K562 (cell line): ENCODE results near the gene ADM2. TPM values are rescaled to one million over a fixed set of nuclear protein-coding genes. Genes with fewer than 3 reads are reported as not detected.

ENCODE experiments used
- BCL6 ChIP-seq: fragments of 250-450 bp; sonication (Bioruptor Pico); IDR thresholded peaks from 2 replicates; pipeline ENCODE4 v1.4.0; 2020
- BRF1 ChIP-seq: IDR thresholded peaks from 3 replicates; pipeline ENCODE4 v1.6.1; 2011; ENCODE audit warnings: borderline replicate concordance, mild to moderate bottlenecking; ENCODE audit not compliant: insufficient read length; ENCODE audit errors: extremely low read depth
- C11orf30 ChIP-seq: fragments of 450-650 bp; IDR thresholded peaks from 2 replicates; pipeline ENCODE4 v1.6.1; 2016; ENCODE audit warnings: low read depth, mild to moderate bottlenecking
- CBFA2T3 ChIP-seq: fragments of 450-650 bp; IDR thresholded peaks from 2 replicates; pipeline ENCODE4 v1.6.1; 2017
- DDX20 ChIP-seq: fragments of 450-650 bp; IDR thresholded peaks from 2 replicates; pipeline ENCODE4 v1.6.1; 2016; ENCODE audit warnings: missing genetic modification characterization, low read depth, mild to moderate bottlenecking, missing compliant biosample characterization, moderate library complexity
- HIVEP1 ChIP-seq: fragments of 250-450 bp; sonication (Bioruptor Pico); IDR thresholded peaks from 2 replicates; pipeline ENCODE4 v1.4.0; 2020; ENCODE audit warnings: mild to moderate bottlenecking
- MTF1 ChIP-seq: fragments of 250-450 bp; sonication (Bioruptor Pico); IDR thresholded peaks from 2 replicates; pipeline ENCODE4 v1.9.0; 2021; ENCODE audit warnings: moderate library complexity, mild to moderate bottlenecking, inconsistent platforms, borderline replicate concordance
- NBN ChIP-seq: fragments of 450-650 bp; IDR thresholded peaks from 2 replicates; pipeline ENCODE4 v1.6.1; 2016; ENCODE audit warnings: low read depth, mild to moderate bottlenecking
- NCOA6 ChIP-seq: fragments of 450-650 bp; IDR thresholded peaks from 2 replicates; pipeline ENCODE4 v1.6.1; 2017; ENCODE audit warnings: mild to moderate bottlenecking
- NFXL1 ChIP-seq: fragments of 450-650 bp; formaldehyde crosslinking; IDR thresholded peaks from 2 replicates; pipeline ENCODE4 v1.4.0; 2021; ENCODE audit warnings: mild to moderate bottlenecking
- PHB2 ChIP-seq: fragments of 450-650 bp; IDR thresholded peaks from 2 replicates; pipeline ENCODE4 v1.6.1; 2017; ENCODE audit warnings: low read depth
- PHF21A ChIP-seq: fragments of 450-650 bp; IDR thresholded peaks from 2 replicates; pipeline ENCODE4 v1.6.1; 2017; ENCODE audit warnings: low read depth, borderline replicate concordance
- POLR2AphosphoS2 ChIP-seq: IDR thresholded peaks from 2 replicates; pipeline ENCODE4 v1.6.1; 2012; ENCODE audit warnings: low read length, improper control_type of control experiment
- SMAD2 ChIP-seq: fragments of 150-350 bp; IDR thresholded peaks from 2 replicates; pipeline ENCODE4 v1.6.1; 2014; ENCODE audit warnings: low read depth, mild to moderate bottlenecking, low read length
- SMC3 ChIP-seq: conservative IDR thresholded peaks from 2 replicates; pipeline ENCODE4 v1.6.1; 2011; ENCODE audit warnings: low read depth, low read length, improper control_type of control experiment; ENCODE audit not compliant: insufficient read depth
- SOX6 ChIP-seq: fragments of 450-650 bp; IDR thresholded peaks from 2 replicates; pipeline ENCODE4 v1.6.1; 2014; ENCODE audit warnings: mild to moderate bottlenecking
- TAF9B ChIP-seq: fragments of 450-650 bp; IDR thresholded peaks from 2 replicates; pipeline ENCODE4 v1.6.1; 2018; ENCODE audit warnings: mild to moderate bottlenecking; ENCODE audit not compliant: partially characterized antibody
- TBL1XR1 ChIP-seq, 2 experiments: IDR thresholded peaks; 2 replicates each; pipeline ENCODE4 v1.6.1; 2012; ENCODE audit warnings: improper control_type of control experiment in 2 of 2, low read length in 2 of 2, mild to moderate bottlenecking in 1 of 2
- TCF3 ChIP-seq: sonication (generic); formaldehyde crosslinking; IDR thresholded peaks from 2 replicates; pipeline ENCODE4 v1.4.0; 2020; ENCODE audit warnings: mild to moderate bottlenecking, missing genetic modification reagents
- TEAD1 ChIP-seq, 2 experiments: fragments of 450-650 bp in 1 of 2; sonication (generic) in 1 of 2; formaldehyde crosslinking; IDR thresholded peaks; 2 replicates each; pipeline versions ENCODE4 v1.4.0 to v1.8.0; 2020 to 2022; ENCODE audit warnings: mild to moderate bottlenecking in 2 of 2, missing genetic modification reagents in 1 of 2
- TRIM24 ChIP-seq, 2 experiments: fragments of 450-650 bp; IDR thresholded peaks; 2 replicates each; pipeline ENCODE4 v1.6.1; 2016
- ZNF384 ChIP-seq: IDR thresholded peaks from 2 replicates; pipeline ENCODE4 v1.6.1; 2012; ENCODE audit warnings: low read depth, low read length, improper control_type of control experiment
- ZNF778 ChIP-seq: fragments of 450-650 bp; formaldehyde crosslinking; IDR thresholded peaks from 2 replicates; pipeline ENCODE4 v1.4.0; 2020; ENCODE audit warnings: mild to moderate bottlenecking, moderate library complexity
- polyA plus RNA-seq, 8 experiments: library from polyadenylated mRNA; depleted of rRNA in 4 of 8; stranded (reverse) in 5 of 8; unstranded in 3 of 8; fragments of >200 nt; fragmentation: Nextera tagmentation in 2 of 8; fragmentation: Illumina TruSeq in 1 of 8; extraction: Ambion mirVana in 2 of 8; extraction: Trizol in 1 of 8; gene quantifications; 2 replicates each; pipeline versions ENCODE4 v1.2.1 to v1.2.3, GENCODE V29; 2011 to 2014; ENCODE audit warnings: inconsistent platforms in 1 of 8, missing spikeins in 1 of 8
- total RNA-seq, 7 experiments: library from RNA; depleted of rRNA in 6 of 7; stranded (reverse); fragments of >200 nt in 6 of 7; fragmentation: Illumina TruSeq in 2 of 7; extraction: Trizol in 2 of 7; gene quantifications; 2 replicates each; pipeline versions ENCODE4 v1.2.1 to v1.2.3, GENCODE V29; 2011 to 2021; ENCODE audit warnings: low replicate concordance in 1 of 7
- TF ChIP-seq, protein P1 (sequence below): sonication (generic); formaldehyde crosslinking; IDR thresholded peaks from 2 replicates; pipeline ENCODE4 v1.8.0; 2022; ENCODE audit warnings: mild to moderate bottlenecking, missing genetic modification reagents, borderline replicate concordance
- TF ChIP-seq, protein P2 (sequence below): fragments of 250-450 bp; sonication (Bioruptor Pico); IDR thresholded peaks from 2 replicates; pipeline ENCODE4 v1.4.0; 2020; ENCODE audit warnings: borderline replicate concordance
- TF ChIP-seq, protein P3 (sequence below): fragments of 250-450 bp; sonication (Bioruptor Pico); IDR thresholded peaks from 2 replicates; pipeline ENCODE4 v1.8.0; 2022; ENCODE audit warnings: inconsistent platforms

Gene ADM2
- total and polyA plus RNA-seq, 9 of the 15 experiments (the other 6 are each of a cell fraction or from before 2014, with no cell fraction given), result 0.11 to 5.1 (median 0.38) TPM

DNA sequence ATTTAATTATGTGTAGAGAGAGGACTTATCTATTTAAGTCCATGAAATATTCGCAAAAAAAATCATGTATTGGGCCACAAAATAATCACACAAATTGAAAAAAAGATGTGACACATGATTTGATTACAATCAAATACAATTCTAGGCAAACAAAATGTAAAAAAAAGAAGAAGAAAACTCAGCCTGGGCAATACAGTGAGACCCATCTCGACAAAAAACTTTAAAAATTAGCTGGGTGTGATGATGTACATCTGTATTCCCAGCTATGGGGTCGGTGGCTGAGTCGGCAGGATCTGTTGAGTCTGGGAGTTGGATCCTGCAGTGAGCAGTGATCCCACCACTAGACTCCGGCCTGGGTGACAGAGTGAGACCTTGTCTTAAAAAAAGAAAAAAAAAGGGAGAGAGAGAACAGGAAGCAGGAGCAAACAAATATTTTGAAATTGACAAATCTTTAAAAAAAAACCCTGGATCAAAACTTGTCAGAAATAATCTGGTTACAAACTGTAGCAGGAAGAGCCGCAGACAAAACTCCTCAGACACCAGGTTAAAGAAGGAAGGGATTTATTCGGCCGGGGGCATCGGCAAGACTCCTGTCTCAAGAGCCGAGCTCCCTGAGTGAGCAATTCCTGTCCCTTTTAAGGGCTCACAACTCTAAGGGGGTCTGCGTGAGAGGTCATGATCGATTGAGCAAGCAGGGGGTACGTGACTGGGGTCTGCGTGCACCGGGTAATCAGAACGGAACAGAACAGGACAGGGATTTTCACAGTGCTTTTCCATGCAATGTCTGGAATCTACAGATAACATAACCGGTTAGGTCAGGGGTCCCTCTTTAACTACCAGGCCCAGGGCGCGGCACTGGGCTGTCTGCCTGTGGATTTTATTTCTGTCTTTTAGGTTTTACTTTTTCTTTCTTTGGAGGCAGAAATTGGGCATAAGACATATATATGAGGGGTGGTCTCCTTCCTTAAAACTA is 51.8 kb downstream of the ADM2 start (continued):
- TF ChIP-seq, protein P1, sequence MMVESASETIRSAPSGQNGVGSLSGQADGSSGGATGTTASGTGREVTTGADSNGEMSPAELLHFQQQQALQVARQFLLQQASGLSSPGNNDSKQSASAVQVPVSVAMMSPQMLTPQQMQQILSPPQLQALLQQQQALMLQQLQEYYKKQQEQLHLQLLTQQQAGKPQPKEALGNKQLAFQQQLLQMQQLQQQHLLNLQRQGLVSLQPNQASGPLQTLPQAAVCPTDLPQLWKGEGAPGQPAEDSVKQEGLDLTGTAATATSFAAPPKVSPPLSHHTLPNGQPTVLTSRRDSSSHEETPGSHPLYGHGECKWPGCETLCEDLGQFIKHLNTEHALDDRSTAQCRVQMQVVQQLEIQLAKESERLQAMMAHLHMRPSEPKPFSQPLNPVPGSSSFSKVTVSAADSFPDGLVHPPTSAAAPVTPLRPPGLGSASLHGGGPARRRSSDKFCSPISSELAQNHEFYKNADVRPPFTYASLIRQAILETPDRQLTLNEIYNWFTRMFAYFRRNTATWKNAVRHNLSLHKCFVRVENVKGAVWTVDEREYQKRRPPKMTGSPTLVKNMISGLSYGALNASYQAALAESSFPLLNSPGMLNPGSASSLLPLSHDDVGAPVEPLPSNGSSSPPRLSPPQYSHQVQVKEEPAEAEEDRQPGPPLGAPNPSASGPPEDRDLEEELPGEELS (CRISPR knock-in tag), result no peak
- TF ChIP-seq NBN (no peak), BRF1 (no peak), ZNF384 (no peak), DDX20 (no peak), PHF21A (no peak), NCOA6 (no peak), TCF3 (peak; percentile 83), SMC3 (no peak), TAF9B (no peak), HIVEP1 (CRISPR knock-in tag) (no peak), TRIM24 (IDR thresholded peaks at IDR 0.05) (peak; percentile 28 to 40; a peak in 1 of 4 replicates), C11orf30 (no peak), POLR2AphosphoS2 (no peak), SMAD2 (no peak), PHB2 (no peak), MTF1 (CRISPR knock-in tag) (no peak), ZNF778 (CRISPR knock-in tag) (no peak), BCL6 (no peak), CBFA2T3 (peak; percentile 86), SOX6 (no peak), NFXL1 (CRISPR knock-in tag) (no peak), TBL1XR1 (IDR thresholded peaks at IDR 0.05; ENCODE audit: low read length in 2 of 2) (no peak), TEAD1 (CRISPR knock-in tag; IDR thresholded peaks at IDR 0.05) (no peak)
- TF ChIP-seq, protein P2, sequence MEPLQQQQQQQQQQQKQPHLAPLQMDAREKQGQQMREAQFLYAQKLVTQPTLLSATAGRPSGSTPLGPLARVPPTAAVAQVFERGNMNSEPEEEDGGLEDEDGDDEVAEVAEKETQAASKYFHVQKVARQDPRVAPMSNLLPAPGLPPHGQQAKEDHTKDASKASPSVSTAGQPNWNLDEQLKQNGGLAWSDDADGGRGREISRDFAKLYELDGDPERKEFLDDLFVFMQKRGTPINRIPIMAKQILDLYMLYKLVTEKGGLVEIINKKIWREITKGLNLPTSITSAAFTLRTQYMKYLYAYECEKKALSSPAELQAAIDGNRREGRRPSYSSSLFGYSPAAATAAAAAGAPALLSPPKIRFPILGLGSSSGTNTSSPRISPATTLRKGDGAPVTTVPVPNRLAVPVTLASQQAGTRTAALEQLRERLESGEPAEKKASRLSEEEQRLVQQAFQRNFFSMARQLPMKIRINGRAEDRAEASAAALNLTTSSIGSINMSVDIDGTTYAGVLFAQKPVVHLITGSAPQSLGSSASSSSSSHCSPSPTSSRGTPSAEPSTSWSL (CRISPR knock-in tag), result no peak
- TF ChIP-seq, protein P3, sequence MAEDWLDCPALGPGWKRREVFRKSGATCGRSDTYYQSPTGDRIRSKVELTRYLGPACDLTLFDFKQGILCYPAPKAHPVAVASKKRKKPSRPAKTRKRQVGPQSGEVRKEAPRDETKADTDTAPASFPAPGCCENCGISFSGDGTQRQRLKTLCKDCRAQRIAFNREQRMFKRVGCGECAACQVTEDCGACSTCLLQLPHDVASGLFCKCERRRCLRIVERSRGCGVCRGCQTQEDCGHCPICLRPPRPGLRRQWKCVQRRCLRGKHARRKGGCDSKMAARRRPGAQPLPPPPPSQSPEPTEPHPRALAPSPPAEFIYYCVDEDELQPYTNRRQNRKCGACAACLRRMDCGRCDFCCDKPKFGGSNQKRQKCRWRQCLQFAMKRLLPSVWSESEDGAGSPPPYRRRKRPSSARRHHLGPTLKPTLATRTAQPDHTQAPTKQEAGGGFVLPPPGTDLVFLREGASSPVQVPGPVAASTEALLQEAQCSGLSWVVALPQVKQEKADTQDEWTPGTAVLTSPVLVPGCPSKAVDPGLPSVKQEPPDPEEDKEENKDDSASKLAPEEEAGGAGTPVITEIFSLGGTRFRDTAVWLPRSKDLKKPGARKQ (CRISPR knock-in tag), result no peak
